ENCODE results near the gene DOCK1. TPM values are rescaled to one million over a fixed set of nuclear protein-coding genes. Genes with fewer than 3 reads are reported as not detected.

The DOCK1 gene
- total RNA-seq, 2 donors from 2014 or later: 52.9 to 76.7 TPM

- Histone ChIP-seq H3K27me3 (replicated peaks; ENCODE audit: insufficient read depth) (no peaks in the 10 kb centered on the region), H3K4me3 (no peak overlapping the region), H3K9me3 (no peaks in the 10 kb centered on the region), H3K36me3 (peaks cover 31% of the 10 kb centered on the region), H3K27ac (no peak overlapping the region), H3K4me1 (ENCODE audit: control insufficient read depth in 1 of 2, low read depth in 2 of 2) (no peaks in the 10 kb centered on the region)
- TF ChIP-seq CTCF (IDR thresholded peaks at IDR 0.05): no peak
- DNase-seq (ENCODE audit: low spot score) (no peak), ATAC-seq (ENCODE audit: insufficient number of reproducible peaks, low FRiP score, low read depth) (no peak)
Measured at GRCh38 chr10:127020260-127020659, 115.0 kb downstream of the DOCK1 start.

- no peak for TF ChIP-seq CTCF (IDR thresholded peaks at IDR 0.05)
- H3K27me3 ChIP-seq (replicated peaks; ENCODE audit: insufficient read depth): no peaks in the 10 kb centered on the region
Measured at GRCh38 chr10:127021801-127022200, 116.6 kb downstream of the DOCK1 start.

GRCh38 chr10:127024685-127025435, 119.6 kb downstream of the DOCK1 start:
- no peak overlapping the region for H3K4me3 ChIP-seq
- TF ChIP-seq CTCF (IDR thresholded peaks at IDR 0.05): no peak
- H3K4me1 ChIP-seq (ENCODE audit: control insufficient read depth in 1 of 2, low read depth in 2 of 2): no peaks in the 10 kb centered on the region
- H3K27me3 ChIP-seq (replicated peaks; ENCODE audit: insufficient read depth): no peaks in the 10 kb centered on the region
- DNase-seq (ENCODE audit: low spot score) (no peak), ATAC-seq (ENCODE audit: insufficient number of reproducible peaks, low FRiP score, low read depth) (no peak)
- H3K36me3 ChIP-seq: peaks cover 43% of the 10 kb centered on the region
- no peak overlapping the region for H3K27ac ChIP-seq
- H3K9me3 ChIP-seq: no peaks in the 10 kb centered on the region

More at GRCh38 chr10:127021801-127022200, 116.6 kb downstream of the DOCK1 start:
- H3K9me3 ChIP-seq: no peaks in the 10 kb centered on the region
- H3K4me3 ChIP-seq: no peak overlapping the region
- no peak for ATAC-seq (ENCODE audit: insufficient number of reproducible peaks, low FRiP score, low read depth)
- no peak for DNase-seq (ENCODE audit: low spot score)
- H3K4me1 ChIP-seq (ENCODE audit: control insufficient read depth in 1 of 2, low read depth in 2 of 2): no peaks in the 10 kb centered on the region
- H3K36me3 ChIP-seq: peaks cover 40% of the 10 kb centered on the region
- no peak overlapping the region for H3K27ac ChIP-seq

- no peak for DNase-seq (ENCODE audit: low spot score)
- no peak for TF ChIP-seq CTCF (IDR thresholded peaks at IDR 0.05)
- no peak overlapping the region for H3K4me3 ChIP-seq
- no peaks in the 10 kb centered on the region for H3K9me3 ChIP-seq
- no peak overlapping the region for H3K27ac ChIP-seq
- H3K36me3 ChIP-seq: peaks cover 56% of the 10 kb centered on the region
- no peaks in the 10 kb centered on the region for H3K4me1 ChIP-seq (ENCODE audit: control insufficient read depth in 1 of 2, low read depth in 2 of 2)
- ATAC-seq (ENCODE audit: insufficient number of reproducible peaks, low FRiP score, low read depth): no peak
- no peaks in the 10 kb centered on the region for H3K27me3 ChIP-seq (replicated peaks; ENCODE audit: insufficient read depth)
Measured at GRCh38 chr10:127027786-127028185, 122.6 kb downstream of the DOCK1 start.

GRCh38 chr10:127028556-127028955, 123.3 kb downstream of the DOCK1 start:
- Histone ChIP-seq H3K27ac (no peak overlapping the region), H3K27me3 (replicated peaks; ENCODE audit: insufficient read depth) (no peaks in the 10 kb centered on the region), H3K9me3 (no peaks in the 10 kb centered on the region), H3K36me3 (peaks cover 57% of the 10 kb centered on the region), H3K4me3 (no peak overlapping the region), H3K4me1 (ENCODE audit: control insufficient read depth in 1 of 2, low read depth in 2 of 2) (no peaks in the 10 kb centered on the region)
- DNase-seq (ENCODE audit: low spot score) (no peak), ATAC-seq (ENCODE audit: insufficient number of reproducible peaks, low FRiP score, low read depth) (no peak)
- no peak for TF ChIP-seq CTCF (IDR thresholded peaks at IDR 0.05)
